Endothelial cell (in vitro differentiated cells): ENCODE results near the gene NEBL. TPM values are rescaled to one million over a fixed set of nuclear protein-coding genes. Genes with fewer than 3 reads are reported as not detected.

Source experiments
- DNase-seq: peaks from one replicate; pipeline ENCODE4 v3.0.0; 2021; ENCODE audit warnings: low spot score
- H3K27ac Mint-ChIP-seq: one replicate; pipeline ENCODE4 v1.8.0; 2021; ENCODE audit warnings: mixed read lengths, inconsistent platforms; ENCODE audit not compliant: unreplicated experiment
- H3K27me3 Mint-ChIP-seq: one replicate; pipeline ENCODE4 v1.8.0; 2021; ENCODE audit warnings: mild to moderate bottlenecking, moderate library complexity, mixed read lengths, inconsistent platforms; ENCODE audit not compliant: unreplicated experiment
- H3K36me3 Mint-ChIP-seq: one replicate; pipeline ENCODE4 v1.8.0; 2021; ENCODE audit warnings: mild to moderate bottlenecking, low read depth, mixed read lengths, inconsistent platforms; ENCODE audit not compliant: unreplicated experiment
- H3K4me1 Mint-ChIP-seq: one replicate; pipeline ENCODE4 v1.8.0; 2021; ENCODE audit warnings: mild to moderate bottlenecking, mixed read lengths, inconsistent platforms; ENCODE audit not compliant: unreplicated experiment
- H3K4me3 Mint-ChIP-seq: one replicate; pipeline ENCODE4 v1.8.0; 2021; ENCODE audit warnings: mild to moderate bottlenecking, mixed read lengths, inconsistent platforms; ENCODE audit not compliant: unreplicated experiment
- H3K9me3 Mint-ChIP-seq: one replicate; pipeline ENCODE4 v1.8.0; 2021; ENCODE audit warnings: mixed read lengths, inconsistent platforms; ENCODE audit not compliant: unreplicated experiment
- total RNA-seq: library from RNA; stranded (reverse); fragmentation: NEBNext Ultra II Directional; extraction: Animal tissue kit (Norgen Biotek cat#: 25700); gene quantifications from one replicate; pipeline ENCODE4 v1.2.1, GENCODE V29; 2021; ENCODE audit not compliant: unreplicated experiment
- TF ChIP-seq, protein P1 (sequence below): fragments of 200-600 bp; sonication (generic); IDR thresholded peaks from one replicate; pipeline ENCODE4 v1.5.0; 2021; ENCODE audit warnings: antibody characterized with exemption; ENCODE audit not compliant: unreplicated experiment

Gene NEBL
- total RNA-seq, 1 donor from 2014 or later, result 1.7 TPM

DNA sequence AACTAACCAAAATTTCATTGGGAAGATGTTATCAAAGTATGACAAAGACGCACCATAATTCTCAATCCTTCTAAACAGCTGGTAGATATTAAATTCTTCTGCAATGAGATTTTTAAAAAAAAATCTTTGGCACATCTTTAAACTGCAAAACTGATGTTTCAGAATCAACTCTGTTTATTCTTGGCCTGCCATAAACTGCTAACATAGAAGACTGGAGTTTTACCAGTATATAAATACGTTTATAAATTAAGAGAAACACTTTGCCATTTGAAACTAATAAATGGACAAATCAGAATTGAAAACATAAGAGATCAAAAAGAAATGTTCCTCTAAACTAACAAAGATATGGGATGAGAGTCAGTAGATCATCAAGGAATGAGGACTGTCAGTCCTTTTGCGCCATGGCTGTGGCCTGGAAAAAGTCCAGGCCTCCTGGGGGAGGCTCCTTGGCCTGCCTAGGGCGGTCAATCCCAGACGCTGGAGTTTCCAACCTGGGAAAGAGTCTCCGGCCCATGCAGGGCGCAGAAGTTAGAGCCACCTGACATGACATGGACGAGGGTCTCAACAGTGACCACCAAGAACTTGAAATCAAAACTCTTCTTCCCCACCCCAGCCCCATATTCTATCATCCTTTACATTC, 34.2 kb upstream of the NEBL start:
- Mint-ChIP-seq H3K4me3 (no peak overlapping the region), H3K4me1 (no peaks in the 10 kb centered on the region), H3K27ac (no peak overlapping the region), H3K9me3 (no peaks in the 10 kb centered on the region), H3K27me3 (no peaks in the 10 kb centered on the region), H3K36me3 (no peaks in the 10 kb centered on the region)
- no peak for DNase-seq
- TF ChIP-seq, protein P1, sequence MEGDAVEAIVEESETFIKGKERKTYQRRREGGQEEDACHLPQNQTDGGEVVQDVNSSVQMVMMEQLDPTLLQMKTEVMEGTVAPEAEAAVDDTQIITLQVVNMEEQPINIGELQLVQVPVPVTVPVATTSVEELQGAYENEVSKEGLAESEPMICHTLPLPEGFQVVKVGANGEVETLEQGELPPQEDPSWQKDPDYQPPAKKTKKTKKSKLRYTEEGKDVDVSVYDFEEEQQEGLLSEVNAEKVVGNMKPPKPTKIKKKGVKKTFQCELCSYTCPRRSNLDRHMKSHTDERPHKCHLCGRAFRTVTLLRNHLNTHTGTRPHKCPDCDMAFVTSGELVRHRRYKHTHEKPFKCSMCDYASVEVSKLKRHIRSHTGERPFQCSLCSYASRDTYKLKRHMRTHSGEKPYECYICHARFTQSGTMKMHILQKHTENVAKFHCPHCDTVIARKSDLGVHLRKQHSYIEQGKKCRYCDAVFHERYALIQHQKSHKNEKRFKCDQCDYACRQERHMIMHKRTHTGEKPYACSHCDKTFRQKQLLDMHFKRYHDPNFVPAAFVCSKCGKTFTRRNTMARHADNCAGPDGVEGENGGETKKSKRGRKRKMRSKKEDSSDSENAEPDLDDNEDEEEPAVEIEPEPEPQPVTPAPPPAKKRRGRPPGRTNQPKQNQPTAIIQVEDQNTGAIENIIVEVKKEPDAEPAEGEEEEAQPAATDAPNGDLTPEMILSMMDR, result no peak

GRCh38 chr10:20927456-20927855, 30.3 kb upstream of the NEBL start:
- TF ChIP-seq, protein P1, result no peak
- H3K27ac Mint-ChIP-seq, result no peak overlapping the region
- H3K4me1 Mint-ChIP-seq, result no peaks in the 10 kb centered on the region
- H3K4me3 Mint-ChIP-seq, result no peak overlapping the region
- H3K9me3 Mint-ChIP-seq, result no peaks in the 10 kb centered on the region
- no peaks in the 10 kb centered on the region for H3K27me3 Mint-ChIP-seq
- DNase-seq, result no peak
- H3K36me3 Mint-ChIP-seq, result no peaks in the 10 kb centered on the region

- H3K36me3 Mint-ChIP-seq, result no peaks in the 10 kb centered on the region
These were observed 25.3 kb upstream of the NEBL start for GRCh38 chr10:20922451-20922850.

GRCh38 chr10:20922033-20922432, 24.9 kb upstream of the NEBL start:
- Mint-ChIP-seq H3K4me3 (no peak overlapping the region), H3K9me3 (no peaks in the 10 kb centered on the region), H3K4me1 (no peaks in the 10 kb centered on the region), H3K27me3 (no peaks in the 10 kb centered on the region), H3K36me3 (no peaks in the 10 kb centered on the region), H3K27ac (no peak overlapping the region)
- TF ChIP-seq, protein P1, result no peak
- DNase-seq, result no peak

More at GRCh38 chr10:20922451-20922850, 25.3 kb upstream of the NEBL start:
- TF ChIP-seq, protein P1, result no peak
- H3K27ac Mint-ChIP-seq, result no peak overlapping the region
- no peaks in the 10 kb centered on the region for H3K9me3 Mint-ChIP-seq
- H3K27me3 Mint-ChIP-seq, result no peaks in the 10 kb centered on the region
- H3K4me3 Mint-ChIP-seq, result no peak overlapping the region
- no peaks in the 10 kb centered on the region for H3K4me1 Mint-ChIP-seq
- DNase-seq, result no peak

DNA sequence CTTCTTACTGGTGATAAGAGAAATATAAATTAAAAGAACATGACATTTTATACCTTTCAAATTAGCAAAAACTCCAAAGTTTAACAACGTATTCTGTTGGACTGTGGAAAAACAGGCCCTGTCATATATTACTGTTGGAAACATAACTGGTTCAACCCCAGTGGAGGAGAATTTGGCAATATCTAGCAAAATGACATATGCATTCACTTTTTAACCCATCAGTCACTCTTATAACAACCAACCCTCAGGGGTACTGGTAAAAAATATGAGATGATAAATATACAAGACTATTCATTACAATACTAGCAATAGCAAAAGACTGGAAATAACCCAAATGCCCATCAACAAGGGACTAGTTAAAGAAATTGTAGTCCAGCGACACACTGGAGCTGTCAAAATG, 22.9 kb upstream of the NEBL start:
- Mint-ChIP-seq H3K36me3 (no peaks in the 10 kb centered on the region), H3K27ac (no peak overlapping the region), H3K27me3 (no peaks in the 10 kb centered on the region), H3K4me3 (no peak overlapping the region), H3K9me3 (no peaks in the 10 kb centered on the region), H3K4me1 (no peaks in the 10 kb centered on the region)
- TF ChIP-seq, protein P1, result no peak
- no peak for DNase-seq
